ENCODE results near the gene DDX51.

The DDX51 gene

GRCh38 chr12:132170637-132171292 lies 26.6 kb upstream of the DDX51 start:
- H3K4me1 ChIP-seq (ENCODE audit: control insufficient read depth, insufficient read depth, low read length), result peaks cover 6% of the 10 kb centered on the region
- H3K9ac ChIP-seq (ENCODE audit: low read length), result no peak overlapping the region
- H3K27me3 ChIP-seq (replicated peaks; ENCODE audit: control insufficient read depth, insufficient read depth, low read length), result peaks cover 38% of the 10 kb centered on the region

GRCh38 chr12:132170094-132170636 lies 26.0 kb upstream of the DDX51 start:
- Histone ChIP-seq H3K4me3 (ENCODE audit: low read length) (no peak overlapping the region), H3K9ac (ENCODE audit: low read length) (no peak overlapping the region), H3K27me3 (replicated peaks; ENCODE audit: control insufficient read depth, insufficient read depth, low read length) (peaks cover 35% of the 10 kb centered on the region), H3K36me3 (ENCODE audit: control insufficient read depth, insufficient read depth, low read length, severe bottlenecking) (no peaks in the 10 kb centered on the region), H3K9me3 (ENCODE audit: control insufficient read depth, low read length) (no peaks in the 10 kb centered on the region), H3K4me1 (ENCODE audit: control insufficient read depth, insufficient read depth, low read length) (peaks cover 6% of the 10 kb centered on the region)
- no peak for DNase-seq (ENCODE audit: low read depth)

More at GRCh38 chr12:132170637-132171292, 26.6 kb upstream of the DDX51 start:
- DNase-seq (ENCODE audit: low read depth), result no peak
- Histone ChIP-seq H3K36me3 (ENCODE audit: control insufficient read depth, insufficient read depth, low read length, severe bottlenecking) (no peaks in the 10 kb centered on the region), H3K9me3 (ENCODE audit: control insufficient read depth, low read length) (no peaks in the 10 kb centered on the region), H3K4me3 (ENCODE audit: low read length) (no peak overlapping the region)

GRCh38 chr12:132169376-132169775 lies 25.3 kb upstream of the DDX51 start:
- no peak overlapping the region for H3K4me3 ChIP-seq (ENCODE audit: low read length)
- H3K9me3 ChIP-seq (ENCODE audit: control insufficient read depth, low read length), result no peaks in the 10 kb centered on the region
- H3K9ac ChIP-seq (ENCODE audit: low read length), result no peak overlapping the region
- no peaks in the 10 kb centered on the region for H3K36me3 ChIP-seq (ENCODE audit: control insufficient read depth, insufficient read depth, low read length, severe bottlenecking)
- no peak for DNase-seq (ENCODE audit: low read depth)
- peaks cover 27% of the 10 kb centered on the region for H3K27me3 ChIP-seq (replicated peaks; ENCODE audit: control insufficient read depth, insufficient read depth, low read length)
- peaks cover 6% of the 10 kb centered on the region for H3K4me1 ChIP-seq (ENCODE audit: control insufficient read depth, insufficient read depth, low read length)

- Histone ChIP-seq H3K9ac (ENCODE audit: low read length) (no peak overlapping the region), H3K4me1 (ENCODE audit: control insufficient read depth, insufficient read depth, low read length) (peaks cover 6% of the 10 kb centered on the region), H3K27me3 (replicated peaks; ENCODE audit: control insufficient read depth, insufficient read depth, low read length) (peaks cover 31% of the 10 kb centered on the region), H3K9me3 (ENCODE audit: control insufficient read depth, low read length) (no peaks in the 10 kb centered on the region), H3K36me3 (ENCODE audit: control insufficient read depth, insufficient read depth, low read length, severe bottlenecking) (no peaks in the 10 kb centered on the region), H3K4me3 (ENCODE audit: low read length) (no peak overlapping the region)
- no peak for DNase-seq (ENCODE audit: low read depth)
Measured at GRCh38 chr12:132168311-132169031, 24.4 kb upstream of the DDX51 start.

GRCh38 chr12:132167611-132168310 lies 23.6 kb upstream of the DDX51 start:
- H3K27me3 ChIP-seq (replicated peaks; ENCODE audit: control insufficient read depth, insufficient read depth, low read length), result peaks cover 26% of the 10 kb centered on the region
- peaks cover 10% of the 10 kb centered on the region for H3K4me1 ChIP-seq (ENCODE audit: control insufficient read depth, insufficient read depth, low read length)
- H3K9me3 ChIP-seq (ENCODE audit: control insufficient read depth, low read length), result no peaks in the 10 kb centered on the region
- H3K4me3 ChIP-seq (ENCODE audit: low read length), result no peak overlapping the region
- H3K9ac ChIP-seq (ENCODE audit: low read length), result no peak overlapping the region
- no peaks in the 10 kb centered on the region for H3K36me3 ChIP-seq (ENCODE audit: control insufficient read depth, insufficient read depth, low read length, severe bottlenecking)
- no peak for DNase-seq (ENCODE audit: low read depth)

- Histone ChIP-seq H3K4me1 (ENCODE audit: control insufficient read depth, insufficient read depth, low read length) (peaks cover 17% of the 10 kb centered on the region), H3K36me3 (ENCODE audit: control insufficient read depth, insufficient read depth, low read length, severe bottlenecking) (no peaks in the 10 kb centered on the region), H3K9ac (ENCODE audit: low read length) (no peak overlapping the region), H3K4me3 (ENCODE audit: low read length) (no peak overlapping the region), H3K27me3 (replicated peaks; ENCODE audit: control insufficient read depth, insufficient read depth, low read length) (peaks cover 21% of the 10 kb centered on the region), H3K9me3 (ENCODE audit: control insufficient read depth, low read length) (no peaks in the 10 kb centered on the region)
- no peak for DNase-seq (ENCODE audit: low read depth)
Measured at GRCh38 chr12:132166801-132167591, 22.9 kb upstream of the DDX51 start.

- H3K9ac ChIP-seq (ENCODE audit: low read length), result no peak overlapping the region
- peaks cover 15% of the 10 kb centered on the region for H3K27me3 ChIP-seq (replicated peaks; ENCODE audit: control insufficient read depth, insufficient read depth, low read length)
Measured at GRCh38 chr12:132166093-132166492, 22.0 kb upstream of the DDX51 start.

GRCh38 chr12:132165584-132165983 lies 21.5 kb upstream of the DDX51 start:
- Histone ChIP-seq H3K36me3 (ENCODE audit: control insufficient read depth, insufficient read depth, low read length, severe bottlenecking) (no peaks in the 10 kb centered on the region), H3K4me1 (ENCODE audit: control insufficient read depth, insufficient read depth, low read length) (peaks cover 18% of the 10 kb centered on the region), H3K4me3 (ENCODE audit: low read length) (no peak overlapping the region), H3K27me3 (replicated peaks; ENCODE audit: control insufficient read depth, insufficient read depth, low read length) (peaks cover 18% of the 10 kb centered on the region), H3K9me3 (ENCODE audit: control insufficient read depth, low read length) (no peaks in the 10 kb centered on the region), H3K9ac (ENCODE audit: low read length) (no peak overlapping the region)
- DNase-seq (ENCODE audit: low read depth), result no peak

More at GRCh38 chr12:132166093-132166492, 22.0 kb upstream of the DDX51 start:
- H3K4me3 ChIP-seq (ENCODE audit: low read length), result no peak overlapping the region
- H3K4me1 ChIP-seq (ENCODE audit: control insufficient read depth, insufficient read depth, low read length), result peaks cover 18% of the 10 kb centered on the region
- H3K36me3 ChIP-seq (ENCODE audit: control insufficient read depth, insufficient read depth, low read length, severe bottlenecking), result no peaks in the 10 kb centered on the region
- no peaks in the 10 kb centered on the region for H3K9me3 ChIP-seq (ENCODE audit: control insufficient read depth, low read length)
- no peak for DNase-seq (ENCODE audit: low read depth)

GRCh38 chr12:132164426-132164825 lies 20.3 kb upstream of the DDX51 start:
- Histone ChIP-seq H3K4me1 (ENCODE audit: control insufficient read depth, insufficient read depth, low read length) (peaks cover 12% of the 10 kb centered on the region), H3K9me3 (ENCODE audit: control insufficient read depth, low read length) (no peaks in the 10 kb centered on the region), H3K27me3 (replicated peaks; ENCODE audit: control insufficient read depth, insufficient read depth, low read length) (peaks cover 24% of the 10 kb centered on the region), H3K4me3 (ENCODE audit: low read length) (no peak overlapping the region), H3K9ac (ENCODE audit: low read length) (no peak overlapping the region), H3K36me3 (ENCODE audit: control insufficient read depth, insufficient read depth, low read length, severe bottlenecking) (no peaks in the 10 kb centered on the region)
- DNase-seq (ENCODE audit: low read depth), result no peak

GRCh38 chr12:132163911-132164288 lies 19.8 kb upstream of the DDX51 start:
- H3K4me3 ChIP-seq (ENCODE audit: low read length), result no peak overlapping the region
- peaks cover 12% of the 10 kb centered on the region for H3K4me1 ChIP-seq (ENCODE audit: control insufficient read depth, insufficient read depth, low read length)
- no peaks in the 10 kb centered on the region for H3K9me3 ChIP-seq (ENCODE audit: control insufficient read depth, low read length)
- no peaks in the 10 kb centered on the region for H3K36me3 ChIP-seq (ENCODE audit: control insufficient read depth, insufficient read depth, low read length, severe bottlenecking)
- DNase-seq (ENCODE audit: low read depth), result no peak
- peaks cover 24% of the 10 kb centered on the region for H3K27me3 ChIP-seq (replicated peaks; ENCODE audit: control insufficient read depth, insufficient read depth, low read length)
- H3K9ac ChIP-seq (ENCODE audit: low read length), result no peak overlapping the region

Data from adipocyte (in vitro differentiated cells).